ENCODE measurements around the gene CYP4F22.

- TF ChIP-seq EZH2 (IDR thresholded peaks at IDR 0.05; ENCODE audit: insufficient read depth, poor library complexity, severe bottlenecking) = no peak
- no peak for TF ChIP-seq EZH2phosphoT487 (IDR thresholded peaks at IDR 0.05; ENCODE audit: insufficient read depth, low read depth)
Observed at GRCh38 chr19:15524781-15525180, 16.5 kb downstream of the CYP4F22 start.

Data from GM23248 (cell line).